Ovary (tissue), 3 donors: Measurements from ENCODE around the gene PLEKHA8.

ENCODE experiments used
- EP300 ChIP-seq: sonication (generic); formaldehyde crosslinking; IDR thresholded peaks from one replicate; pipeline ENCODE4 v1.6.1; 2017; ENCODE audit warnings: antibody characterized with exemption
- POLR2A ChIP-seq: fragments of 450-650 bp; IDR thresholded peaks from one replicate; pipeline ENCODE4 v1.6.1; 2017; ENCODE audit warnings: antibody characterized with exemption, mild to moderate bottlenecking, moderate library complexity
- TF ChIP-seq, protein P1 (sequence below), 3 donors: fragments of 450-650 bp in 2 of 3; fragments of 200-600 bp in 1 of 3; IDR thresholded peaks; one replicate each; pipeline versions ENCODE4 v1.5.1 to v1.8.0; 2016 to 2022; ENCODE audit warnings: antibody characterized with exemption in 3 of 3, mild to moderate bottlenecking in 1 of 3
- donor health status: DM: no; HTN: no; CAD: no.

- TF ChIP-seq, protein P1, sequence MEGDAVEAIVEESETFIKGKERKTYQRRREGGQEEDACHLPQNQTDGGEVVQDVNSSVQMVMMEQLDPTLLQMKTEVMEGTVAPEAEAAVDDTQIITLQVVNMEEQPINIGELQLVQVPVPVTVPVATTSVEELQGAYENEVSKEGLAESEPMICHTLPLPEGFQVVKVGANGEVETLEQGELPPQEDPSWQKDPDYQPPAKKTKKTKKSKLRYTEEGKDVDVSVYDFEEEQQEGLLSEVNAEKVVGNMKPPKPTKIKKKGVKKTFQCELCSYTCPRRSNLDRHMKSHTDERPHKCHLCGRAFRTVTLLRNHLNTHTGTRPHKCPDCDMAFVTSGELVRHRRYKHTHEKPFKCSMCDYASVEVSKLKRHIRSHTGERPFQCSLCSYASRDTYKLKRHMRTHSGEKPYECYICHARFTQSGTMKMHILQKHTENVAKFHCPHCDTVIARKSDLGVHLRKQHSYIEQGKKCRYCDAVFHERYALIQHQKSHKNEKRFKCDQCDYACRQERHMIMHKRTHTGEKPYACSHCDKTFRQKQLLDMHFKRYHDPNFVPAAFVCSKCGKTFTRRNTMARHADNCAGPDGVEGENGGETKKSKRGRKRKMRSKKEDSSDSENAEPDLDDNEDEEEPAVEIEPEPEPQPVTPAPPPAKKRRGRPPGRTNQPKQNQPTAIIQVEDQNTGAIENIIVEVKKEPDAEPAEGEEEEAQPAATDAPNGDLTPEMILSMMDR (IDR thresholded peaks at IDR 0.05), result no peak
- no peak for TF ChIP-seq POLR2A
- no peak for TF ChIP-seq EP300
These were observed 63.3 kb downstream of the PLEKHA8 start for GRCh38 chr7:30091491-30091912.
